GM21723 (cell line): ENCODE measurements around the gene CAMTA2.

Experiments
- ATAC-seq: cut with Tn5 transposase; IDR thresholded peaks from one replicate; pipeline ENCODE4 v1.9.1; 2021; ENCODE audit warnings: mild to moderate bottlenecking, moderate library complexity; ENCODE audit not compliant: unreplicated experiment

The CAMTA2 gene

DNA sequence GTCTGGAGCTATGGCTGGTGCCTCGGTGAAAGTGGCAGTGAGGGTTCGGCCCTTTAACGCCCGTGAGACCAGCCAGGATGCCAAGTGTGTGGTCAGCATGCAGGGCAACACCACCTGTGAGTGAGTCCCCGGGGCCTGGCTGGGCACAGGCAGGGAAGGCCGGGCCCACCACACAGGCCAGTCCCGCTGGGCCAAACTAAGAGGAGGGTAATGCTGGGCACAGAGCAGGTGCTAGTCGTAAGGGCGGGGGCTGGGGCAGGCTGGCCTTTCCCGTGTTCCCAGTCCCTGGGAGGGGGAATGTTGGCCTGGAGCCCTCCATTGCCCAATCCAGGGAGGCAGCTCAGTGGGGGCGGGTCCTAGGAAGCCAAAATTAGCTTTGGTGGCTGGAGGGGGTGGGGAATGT lies 12.8 kb upstream of the CAMTA2 start:
- no peak for ATAC-seq

DNA sequence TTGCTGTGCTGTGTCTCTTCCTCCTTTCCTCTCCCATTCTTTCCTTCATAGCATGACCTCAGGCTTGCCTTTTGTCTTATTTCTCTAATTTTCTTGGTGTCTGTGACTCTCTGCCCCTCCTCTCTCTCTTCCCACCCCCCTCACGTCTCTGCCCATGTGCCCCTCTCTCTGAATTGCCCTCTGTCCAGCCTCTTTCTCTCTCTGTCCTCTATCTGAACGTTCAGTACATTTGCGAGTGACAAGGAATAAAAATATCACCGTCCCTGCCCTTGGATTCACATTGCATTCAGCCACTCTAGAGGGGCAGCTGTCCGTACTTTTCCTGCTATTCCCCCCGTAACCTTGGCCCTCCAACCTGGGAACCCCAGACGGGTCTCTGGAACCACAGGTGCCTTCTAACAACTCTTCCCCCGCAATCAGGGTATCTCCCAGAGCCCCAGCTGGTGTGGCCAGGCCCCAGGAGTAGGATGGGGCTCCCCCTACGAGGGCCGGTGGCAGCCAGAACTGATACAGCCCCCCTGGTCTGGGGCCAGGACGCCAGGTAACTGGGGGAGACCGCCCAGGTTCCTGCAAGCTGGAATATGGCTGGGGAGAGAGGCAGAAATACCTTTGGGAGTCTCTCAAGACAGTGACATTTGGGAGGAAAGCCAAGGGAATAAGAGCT lies 12.1 kb upstream of the CAMTA2 start:
- ATAC-seq, result no peak

DNA sequence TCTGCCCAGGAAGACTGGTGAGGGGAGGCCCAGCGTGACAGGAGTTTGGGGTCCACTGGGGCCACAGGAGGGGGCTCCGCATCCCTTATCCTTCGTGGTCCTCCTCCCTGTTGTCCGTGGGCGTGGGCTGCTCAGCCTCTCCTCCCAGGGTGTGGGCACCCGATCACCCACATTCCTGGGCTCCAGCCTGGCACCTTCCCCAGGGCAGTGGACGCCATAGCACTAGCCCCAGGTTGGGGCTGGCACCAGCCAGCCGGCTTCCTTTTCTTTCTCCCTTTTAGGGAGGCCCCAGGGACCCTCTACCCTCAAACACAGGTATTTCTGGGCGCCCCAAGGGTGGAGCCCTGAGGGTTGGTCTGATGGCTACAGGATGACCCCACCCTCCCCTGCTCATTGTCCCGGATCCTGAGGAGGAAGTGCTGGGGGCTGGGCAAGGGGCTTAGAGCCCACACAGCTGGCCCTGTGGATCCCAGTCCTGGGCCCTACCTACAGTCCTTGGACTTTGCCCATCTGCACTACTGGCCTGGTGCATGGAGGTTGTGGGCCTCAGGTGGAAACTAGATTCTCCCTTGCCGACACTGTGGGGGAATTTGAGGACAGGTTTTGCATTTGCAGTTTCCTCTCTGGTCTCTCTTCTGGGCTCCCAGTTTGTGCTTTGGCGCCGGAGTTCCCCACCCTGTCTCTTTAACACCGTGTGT lies 11.4 kb upstream of the CAMTA2 start:
- no peak for ATAC-seq

DNA sequence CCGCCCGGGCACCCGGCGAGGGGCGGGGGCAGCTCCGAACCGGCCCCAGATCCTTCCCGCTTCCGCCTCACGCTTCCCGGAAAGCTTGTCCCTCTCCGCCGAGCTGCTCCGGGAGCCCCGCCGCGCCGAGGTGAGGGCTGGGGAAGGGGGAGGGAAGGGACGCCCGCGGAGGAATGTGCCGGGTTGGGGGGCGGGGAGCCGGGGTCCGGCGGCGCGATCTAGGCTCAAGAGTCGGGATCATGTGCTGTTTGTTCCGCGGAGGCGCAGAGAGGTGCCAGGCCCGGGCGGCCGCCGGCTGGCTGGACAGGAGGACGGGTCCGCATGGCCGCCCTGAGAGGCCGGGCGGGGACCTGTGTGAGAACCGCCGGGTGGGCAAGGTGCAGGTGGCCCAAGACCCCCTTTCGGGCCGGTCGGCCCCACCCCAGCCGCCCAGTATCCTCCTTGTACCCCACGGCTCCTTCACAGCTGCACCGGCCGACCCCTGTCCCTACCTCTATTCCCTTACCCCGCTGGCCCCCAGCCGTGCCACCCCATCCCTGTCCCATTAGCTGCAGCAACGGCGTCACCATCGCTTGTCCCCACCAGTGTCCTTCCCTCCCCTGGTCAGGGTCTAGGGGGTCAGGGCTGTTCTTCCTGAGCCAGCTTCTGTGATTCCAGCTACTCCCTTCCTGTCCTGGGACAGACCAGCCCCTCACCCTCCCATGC lies 10.7 kb upstream of the CAMTA2 start:
- ATAC-seq, result peak; percentile 25

DNA sequence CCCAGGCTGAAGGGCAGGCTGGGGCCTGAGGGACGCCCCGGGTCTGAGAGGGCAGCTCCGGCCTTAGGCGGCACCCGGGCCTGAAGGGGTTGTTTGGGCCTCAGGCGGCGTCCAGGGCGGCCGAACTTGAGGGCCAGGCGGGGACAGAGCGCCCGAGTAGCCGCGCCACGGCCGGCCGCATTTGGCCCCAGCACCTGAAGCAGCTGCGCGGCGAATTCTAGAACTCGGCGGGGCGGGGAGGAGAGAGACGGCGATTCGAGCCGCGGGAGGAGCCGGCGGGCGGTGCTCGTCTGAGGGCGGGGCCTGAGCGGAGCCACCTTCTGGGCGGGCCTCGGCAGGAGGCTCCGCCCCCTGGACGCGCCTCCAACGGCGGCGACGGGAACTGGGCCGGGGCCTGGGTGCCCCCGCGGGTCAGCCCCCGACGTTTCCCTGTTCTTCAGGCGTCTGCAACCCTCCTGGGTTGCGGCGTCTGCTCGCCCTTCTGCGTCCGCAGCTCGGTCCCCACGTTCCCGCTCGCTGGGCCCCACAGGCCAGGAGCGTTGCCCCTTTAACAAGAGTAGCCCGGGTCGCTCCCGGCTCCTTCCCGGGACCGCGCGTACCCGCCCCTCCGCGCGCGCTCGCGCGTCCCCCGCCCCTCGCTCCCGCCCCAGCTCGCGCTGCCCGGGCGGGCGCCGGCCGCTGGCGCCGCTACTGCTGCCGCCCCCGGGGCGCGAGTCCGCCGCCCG lies 10.0 kb upstream of the CAMTA2 start, which contains the start of the genes INCA1 and KIF1C:
Gene INCA1 (minus strand): TSS at position 221 of the 725 bp plus-strand sequence. CDS start 3,085 bp downstream, outside the sequence.
Gene KIF1C (plus strand): TSS at position 649 of the 725 bp plus-strand sequence. CDS start 2,297 bp downstream, outside the sequence.
- peak; percentile 85 for ATAC-seq

DNA sequence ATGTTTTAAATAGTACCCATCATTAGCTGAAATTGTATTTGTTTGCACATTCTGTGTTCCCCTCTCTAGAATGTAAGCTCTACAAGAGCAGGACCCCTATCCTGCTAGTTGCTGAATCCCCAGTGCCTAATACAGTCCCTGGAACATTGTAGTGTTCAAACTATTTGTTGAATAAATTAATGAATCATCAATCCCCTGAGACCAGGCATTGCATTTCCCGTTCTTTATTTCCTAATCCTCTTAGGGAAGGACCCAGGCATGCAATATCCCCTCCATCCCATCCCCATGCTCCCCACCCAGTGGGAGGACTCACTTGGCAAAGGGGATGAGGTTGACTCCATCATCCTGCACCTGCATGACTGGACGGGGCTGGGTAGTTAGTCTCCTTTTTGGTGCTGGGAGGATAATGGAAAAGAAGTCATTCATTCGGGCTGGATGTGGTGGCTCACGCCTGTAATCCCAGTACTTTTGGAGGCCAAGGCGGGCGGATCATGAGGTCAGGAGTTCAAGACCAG lies 6.7 kb upstream of the CAMTA2 start:
- ATAC-seq, result no peak

DNA sequence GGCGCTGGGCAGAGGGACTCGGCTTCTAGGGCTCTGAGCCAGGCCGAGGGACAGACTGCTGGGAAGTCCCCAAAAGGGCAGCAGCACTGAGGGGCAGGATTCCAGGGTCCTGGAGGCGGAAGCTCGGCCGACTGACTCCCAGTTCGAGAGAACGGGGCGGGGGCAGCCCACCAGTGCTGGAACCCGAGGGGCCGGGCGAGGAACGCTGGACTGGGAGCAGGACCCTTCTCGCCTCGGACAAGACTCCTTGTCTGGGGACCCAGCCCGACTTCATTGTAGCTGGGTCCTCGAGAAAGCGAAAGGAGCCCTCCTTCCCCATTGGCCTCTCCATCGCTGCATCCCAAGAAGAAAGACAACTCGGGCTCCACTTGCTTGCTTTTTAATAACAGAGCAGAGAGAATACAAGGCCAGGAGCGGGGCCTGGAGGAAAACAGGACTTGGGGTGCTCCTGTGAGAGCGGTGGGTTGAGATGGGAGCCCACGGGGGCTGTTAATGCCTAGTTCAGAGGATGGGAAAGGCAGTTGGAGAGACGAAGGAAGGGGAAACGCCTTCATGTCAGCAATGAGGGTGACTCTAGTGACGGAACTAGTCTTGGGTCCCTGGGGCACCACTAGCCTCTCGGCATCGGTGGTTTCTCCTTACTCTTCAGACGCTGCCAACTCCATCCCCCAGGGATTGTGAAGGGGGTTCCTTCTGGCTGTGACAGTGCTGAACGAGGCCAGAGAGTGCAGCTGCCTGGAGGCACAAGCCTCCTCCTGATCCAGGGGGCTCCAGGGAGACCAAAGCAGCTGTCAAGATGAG lies 492 bp upstream of the CAMTA2 start:
- no peak for ATAC-seq

DNA sequence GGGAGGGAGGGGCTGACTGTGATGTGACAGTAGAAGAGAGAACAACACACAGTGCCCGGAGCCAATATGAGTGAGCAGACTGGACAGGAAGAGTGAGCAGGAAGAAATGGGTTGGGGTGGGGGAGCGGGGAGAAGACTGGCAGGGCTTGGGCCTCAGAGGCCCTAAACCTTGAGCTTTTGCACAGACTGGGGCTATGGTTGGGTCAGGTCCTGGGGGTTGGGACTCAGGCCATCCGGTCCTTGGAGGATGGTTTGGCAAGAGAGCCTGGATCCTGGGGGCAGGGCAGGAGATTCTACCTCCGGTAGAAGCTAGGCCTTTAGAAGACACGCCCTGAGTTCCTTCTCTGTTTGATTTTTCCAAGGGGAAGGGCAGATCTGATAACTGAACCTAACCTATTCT lies 1.1 kb downstream of the CAMTA2 start:
- no peak for ATAC-seq

DNA sequence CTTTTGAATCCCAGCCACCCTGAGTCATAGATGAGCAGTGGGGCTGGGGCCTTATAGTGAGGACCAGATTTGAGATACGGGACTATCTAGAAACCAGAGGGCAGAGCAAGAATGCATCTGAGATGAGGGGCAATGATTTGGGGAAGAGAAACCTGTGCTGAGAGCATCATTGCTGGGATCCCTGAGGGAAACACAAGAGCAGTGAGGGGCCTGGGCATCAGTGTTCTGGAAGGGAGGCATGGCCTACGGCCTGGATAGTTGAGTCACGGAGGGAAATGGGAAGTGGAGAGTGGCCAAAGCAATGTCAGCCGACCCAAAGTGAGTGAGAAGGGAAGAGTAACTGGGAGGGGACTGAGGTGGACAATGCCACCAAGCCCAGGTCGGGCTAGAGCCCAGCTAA lies 5.2 kb downstream of the CAMTA2 start:
- no peak for ATAC-seq

DNA sequence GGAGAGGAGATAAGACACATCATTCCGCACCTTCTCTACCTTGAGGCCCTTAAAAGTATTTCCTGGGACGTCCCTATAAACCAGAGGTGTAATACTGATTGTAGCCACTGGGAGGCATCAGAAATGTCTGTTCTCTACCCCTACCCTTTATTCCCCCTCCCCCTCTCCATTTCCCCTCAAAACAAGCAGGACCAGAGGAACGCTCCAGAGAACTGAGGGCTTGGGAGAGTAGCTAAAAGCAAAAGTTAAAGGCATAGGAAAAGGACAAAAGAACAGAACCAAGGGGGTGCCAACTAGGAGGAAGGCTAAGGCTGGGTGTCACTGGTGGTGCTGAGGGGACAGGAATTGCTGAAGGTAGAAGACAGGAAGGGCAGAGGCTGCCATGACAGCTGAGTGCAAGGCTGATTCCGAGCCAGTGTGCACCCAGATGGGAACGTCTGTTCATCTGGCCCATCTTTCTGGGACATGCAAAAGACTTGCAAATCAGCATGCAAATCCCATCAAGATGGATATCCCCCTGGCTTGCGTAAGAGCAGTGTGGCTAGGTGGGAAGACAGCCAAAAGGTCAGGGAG lies 6.7 kb downstream of the CAMTA2 start:
- no peak for ATAC-seq

DNA sequence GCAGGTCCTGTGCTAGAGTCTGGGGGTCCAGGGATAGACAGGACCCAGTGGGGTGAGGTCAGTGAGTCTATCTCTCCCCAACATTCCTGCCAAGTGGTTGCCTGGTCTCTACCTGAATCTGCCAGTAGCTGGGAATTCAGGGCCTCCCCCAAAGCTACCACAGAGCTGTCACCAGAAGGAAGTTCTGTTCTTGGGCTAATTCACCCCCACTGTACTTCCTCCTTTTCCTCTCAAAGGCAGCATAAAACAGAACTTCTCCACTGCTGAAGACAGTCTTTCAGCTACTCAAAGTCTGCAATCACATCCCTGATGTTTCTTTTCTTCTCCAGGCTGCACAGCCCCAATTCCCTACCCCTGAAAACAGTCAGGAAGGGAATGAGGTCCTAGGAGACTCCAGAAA lies 8.7 kb downstream of the CAMTA2 start:
- no peak for ATAC-seq

DNA sequence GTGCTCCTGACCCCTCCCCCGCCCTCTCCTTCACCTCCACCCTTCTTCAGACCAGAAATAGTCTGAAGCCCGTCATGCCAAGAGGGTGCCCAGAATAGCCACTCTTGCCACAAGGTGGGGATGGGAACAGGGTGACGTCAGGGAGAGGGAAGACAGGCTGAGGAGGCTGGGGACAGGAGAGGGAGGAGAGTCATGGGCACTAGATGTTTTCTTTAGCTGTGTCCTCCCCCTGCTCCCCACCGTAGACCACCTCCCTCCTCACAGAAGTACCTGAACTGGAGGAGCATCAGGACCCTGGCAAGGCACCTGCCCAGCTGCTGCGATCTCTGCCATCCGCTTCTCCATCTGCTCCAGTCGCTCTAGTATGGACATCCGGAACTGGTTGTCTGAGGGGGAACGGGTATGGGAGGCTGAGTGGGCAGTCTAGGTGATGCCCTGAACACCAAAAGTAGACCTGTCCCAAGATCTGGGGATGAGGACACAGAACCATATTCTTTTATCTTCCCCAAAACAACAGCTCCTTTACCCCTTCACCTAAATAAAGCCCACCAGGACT lies 13.3 kb downstream of the CAMTA2 start:
- ATAC-seq, result no peak

DNA sequence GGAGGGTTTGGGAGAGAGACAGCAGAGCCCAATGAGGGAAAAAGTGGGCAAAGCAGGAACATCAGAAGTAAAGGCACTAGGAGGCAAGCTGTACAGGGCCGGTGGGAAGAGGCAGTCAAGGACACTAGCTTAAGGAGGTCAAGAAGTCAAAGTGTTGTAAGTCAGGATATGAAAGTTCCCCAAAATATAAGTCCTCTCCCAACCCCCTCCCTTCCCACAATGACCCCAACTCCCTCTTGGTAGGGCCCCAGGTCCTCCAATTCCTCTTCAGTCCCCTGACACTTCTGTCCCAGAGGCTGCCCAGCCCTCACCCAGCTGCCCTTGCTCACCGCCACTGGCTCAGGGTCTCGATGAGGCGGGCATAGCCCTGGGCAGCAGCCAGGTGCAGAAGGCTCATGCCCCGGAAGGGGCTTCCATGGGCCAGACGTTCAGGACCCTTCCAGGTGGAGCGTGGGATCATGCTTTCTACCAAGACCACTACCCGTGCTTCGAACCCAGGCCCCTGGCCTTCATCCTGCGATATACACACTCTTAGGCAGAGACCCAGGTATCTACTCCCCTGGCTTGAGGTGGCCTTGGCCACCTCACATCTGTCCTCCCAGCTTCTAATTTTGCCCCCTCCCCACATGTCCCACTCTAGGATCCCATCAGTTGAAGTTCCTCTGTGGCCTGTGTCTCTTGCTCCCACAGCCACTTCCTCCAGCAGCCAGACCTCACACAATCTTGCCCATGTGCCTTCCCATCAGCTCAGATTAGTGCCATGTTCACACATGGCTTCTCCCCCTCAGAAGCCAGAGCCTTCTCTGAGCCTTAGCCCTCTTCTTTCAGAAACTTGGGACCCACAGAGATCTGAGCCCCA lies 14.0 kb downstream of the CAMTA2 start:
- no peak for ATAC-seq

DNA sequence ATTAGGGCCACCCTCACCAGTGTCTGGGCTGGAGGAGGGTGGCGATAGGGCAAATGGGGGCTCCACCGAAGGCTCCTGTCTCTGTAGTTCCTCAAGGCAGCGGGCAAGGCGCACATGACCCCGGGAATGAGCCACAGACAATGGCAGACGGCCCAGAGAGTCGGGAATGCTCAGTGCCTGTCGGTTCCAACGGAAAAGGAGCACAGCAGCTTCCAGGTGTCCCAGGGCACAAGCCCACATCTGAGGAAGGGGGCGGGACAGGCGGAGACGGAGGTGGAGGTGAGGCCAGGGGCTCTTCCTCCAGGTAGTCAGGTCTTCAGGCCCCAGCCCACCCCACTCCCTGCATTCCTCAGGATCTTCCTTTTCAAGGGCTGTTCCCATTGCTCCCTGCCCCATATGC lies 14.7 kb downstream of the CAMTA2 start:
- no peak for ATAC-seq

DNA sequence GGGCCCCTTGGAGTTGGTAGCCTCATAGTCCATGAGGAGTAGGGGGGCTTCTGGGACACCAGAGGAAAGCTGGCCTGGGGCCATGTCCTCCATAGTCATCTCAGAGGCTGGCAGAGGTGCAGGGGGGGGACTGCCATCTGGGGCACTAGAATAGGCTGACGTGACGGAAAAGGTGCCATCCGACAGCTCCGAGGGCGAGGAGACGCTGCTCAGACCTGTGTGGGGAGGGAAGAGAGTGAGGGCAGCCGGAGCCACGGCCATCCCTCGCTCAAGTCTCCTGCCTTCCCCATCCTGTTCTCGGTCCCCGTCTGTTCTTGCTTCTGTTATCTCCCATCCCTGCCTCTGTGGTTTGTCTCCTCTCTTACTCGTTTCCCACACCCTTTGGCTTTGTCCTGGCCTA lies 15.2 kb downstream of the CAMTA2 start:
- ATAC-seq, result no peak

DNA sequence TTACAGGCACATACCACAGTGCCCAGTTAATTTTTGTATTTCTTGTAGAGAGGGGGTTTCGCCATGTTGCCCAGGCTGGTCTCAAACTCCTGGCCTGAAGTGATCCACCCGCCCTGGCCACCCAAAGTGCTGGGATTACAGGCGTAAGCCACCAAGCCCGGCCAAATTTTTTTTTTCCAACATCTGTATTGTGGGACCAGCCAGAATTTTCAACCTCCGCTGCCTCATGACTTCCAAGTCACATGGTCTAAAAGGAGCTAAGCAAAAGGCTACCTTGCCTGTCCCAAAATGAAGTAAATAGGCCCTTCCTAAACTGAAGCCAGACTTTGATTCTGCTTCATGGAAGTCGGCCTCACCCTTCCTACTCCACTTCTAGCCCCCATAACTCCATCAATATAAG lies 15.6 kb downstream of the CAMTA2 start:
- ATAC-seq, result no peak

DNA sequence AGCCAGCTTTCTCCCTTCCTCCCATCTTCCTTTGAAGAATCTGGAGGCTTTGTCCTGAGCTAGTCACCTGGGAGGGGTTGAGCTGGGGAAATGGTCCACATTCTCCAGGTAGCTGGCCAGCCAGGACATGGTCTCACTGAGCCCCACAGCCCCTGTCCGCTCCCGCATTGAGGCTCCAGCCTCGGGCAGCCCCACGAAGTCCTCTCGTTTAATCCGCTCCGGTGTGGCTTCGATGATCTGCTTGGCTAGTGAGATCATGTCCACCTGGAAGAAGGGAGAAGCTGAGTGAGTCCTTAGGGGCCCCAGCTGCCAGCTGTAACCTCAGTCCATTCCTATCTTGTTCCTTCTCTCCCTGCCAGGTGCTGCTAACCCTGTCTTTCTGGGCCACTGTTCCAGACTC lies 17.2 kb downstream of the CAMTA2 start:
- no peak for ATAC-seq

DNA sequence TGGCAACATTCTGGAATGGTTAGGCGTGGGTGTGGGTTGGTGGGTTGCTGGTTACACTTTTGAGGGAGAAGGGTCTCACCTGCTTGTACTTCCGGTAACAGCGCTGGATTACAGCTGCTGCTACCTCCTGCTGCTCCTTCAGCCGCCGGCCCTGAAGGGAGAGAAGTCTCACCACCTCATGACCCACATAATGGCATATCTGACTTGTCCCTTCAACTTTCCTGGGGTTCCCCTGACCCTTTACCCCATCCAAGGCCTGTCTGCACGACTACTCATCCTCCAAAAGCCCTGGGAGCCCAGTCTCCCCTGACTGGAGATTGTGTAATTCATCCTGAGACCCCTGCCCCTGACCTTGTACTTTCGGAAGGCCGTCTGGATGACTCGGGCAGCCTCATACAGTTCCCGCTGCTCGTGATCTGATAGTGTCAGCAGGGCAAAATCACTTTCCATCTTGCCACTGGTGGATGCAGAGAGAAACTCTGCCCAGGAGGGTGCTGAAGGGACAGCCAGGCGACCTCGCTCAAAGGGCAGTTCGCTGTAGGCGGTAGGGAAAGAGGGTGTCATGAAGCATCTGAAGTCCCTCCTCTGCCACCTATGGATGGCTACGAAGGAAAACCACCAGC lies 17.8 kb downstream of the CAMTA2 start:
- ATAC-seq, result no peak
